HG03469 (cell line): ENCODE results near the gene PLBD2.
A peak's percentile ranks its signal among the peaks of the same experiment; 100 is the strongest.
"Not testable (repeated sequence)": the region's sequence is repeated elsewhere in the genome, so short reads cannot be mapped to it uniquely, and the experiment has no call there.

ENCODE experiments used
- ATAC-seq: cut with Tn5 transposase; IDR thresholded peaks from one replicate; pipeline ENCODE4 v1.9.1; 2021; ENCODE audit warnings: mild to moderate bottlenecking, moderate library complexity, moderate number of reproducible peaks; ENCODE audit not compliant: unreplicated experiment

PLBD2 gene

DNA sequence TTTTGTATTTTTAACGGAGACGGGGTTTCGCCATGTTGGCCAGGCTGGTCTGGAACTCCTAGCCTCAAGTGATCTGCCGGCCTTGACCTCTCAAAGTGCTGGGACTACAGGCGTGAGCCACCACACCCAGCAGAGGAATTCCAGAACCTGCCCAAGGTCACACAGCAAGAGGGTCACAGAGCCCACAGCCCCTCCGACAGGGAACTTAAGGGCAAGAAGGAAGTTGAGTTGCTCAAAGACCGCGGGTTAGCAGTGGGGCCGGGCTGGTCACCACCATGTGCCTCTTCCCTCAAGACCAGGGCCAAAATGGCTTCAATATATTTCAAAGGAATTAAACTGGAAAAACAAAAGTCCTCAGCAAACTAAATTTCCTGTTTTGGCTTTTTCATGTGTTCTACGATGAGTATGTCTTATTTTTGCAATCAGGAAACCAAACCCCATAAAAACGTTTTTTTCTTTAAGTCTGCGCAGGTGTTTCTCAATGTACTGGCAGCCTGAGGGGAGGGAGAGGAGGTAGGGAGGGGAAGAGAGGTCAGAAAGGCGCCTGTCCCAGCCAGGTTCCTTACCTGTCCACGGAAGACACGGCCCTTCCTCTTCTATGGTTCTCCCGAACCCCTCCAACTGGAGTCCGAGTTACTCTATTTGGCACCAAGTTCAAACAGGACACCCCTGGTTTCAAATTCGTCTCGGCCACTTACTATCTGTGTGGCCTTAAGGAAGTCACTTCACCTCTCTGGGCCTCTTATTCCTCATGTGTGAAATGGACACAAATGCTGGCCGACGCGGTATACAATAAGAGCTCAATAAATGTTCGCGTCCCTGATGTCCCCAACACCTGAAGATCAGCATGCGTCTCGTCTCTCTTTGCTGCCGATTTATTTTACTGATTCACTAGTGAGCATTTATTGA is 24.3 kb upstream of the PLBD2 start:
- ATAC-seq, result no peak

DNA sequence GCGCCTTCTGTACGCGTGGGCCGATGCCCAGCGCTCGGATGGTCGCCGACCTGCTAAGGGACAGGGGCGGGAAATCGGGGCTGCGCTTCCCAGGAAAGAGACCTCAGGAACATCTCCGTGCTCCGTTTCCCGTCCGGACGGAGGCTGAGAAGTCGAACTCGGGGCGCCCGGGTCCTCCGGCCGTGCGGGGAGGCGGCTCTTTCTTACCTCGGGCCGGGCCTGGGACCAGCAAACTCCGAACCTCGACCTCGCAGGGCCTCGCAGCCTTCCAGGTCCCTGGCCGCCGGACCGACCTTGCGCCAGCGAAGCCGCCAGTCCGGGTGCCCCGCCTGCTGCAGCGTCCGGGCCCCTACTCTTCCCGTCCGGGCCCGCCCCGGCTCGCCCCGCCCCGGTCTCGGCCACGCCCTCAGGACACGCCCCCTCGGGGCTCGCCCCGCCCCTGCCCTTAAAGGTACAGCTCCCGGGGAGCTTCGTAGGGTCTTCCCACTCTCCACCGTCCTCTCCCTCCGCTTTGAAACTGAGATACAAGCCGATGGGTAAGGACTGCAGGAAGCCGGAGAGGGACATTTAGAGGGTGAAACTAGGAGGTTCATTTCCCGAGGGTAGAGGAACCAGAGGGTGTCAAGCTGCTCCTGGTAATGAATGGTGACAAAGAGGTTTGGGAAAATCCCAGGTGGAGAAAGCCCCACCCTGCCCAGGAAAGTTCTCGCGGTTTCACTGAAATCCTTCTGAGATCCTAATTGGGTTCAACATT is 23.4 kb upstream of the PLBD2 start, which contains the start of gene SLC8B1:
Gene SLC8B1 (minus strand): TSS at position 324 of the 754 bp plus-strand sequence. CDS start 2,231 bp downstream, outside the sequence.
- ATAC-seq, result peak; percentile 81

DNA sequence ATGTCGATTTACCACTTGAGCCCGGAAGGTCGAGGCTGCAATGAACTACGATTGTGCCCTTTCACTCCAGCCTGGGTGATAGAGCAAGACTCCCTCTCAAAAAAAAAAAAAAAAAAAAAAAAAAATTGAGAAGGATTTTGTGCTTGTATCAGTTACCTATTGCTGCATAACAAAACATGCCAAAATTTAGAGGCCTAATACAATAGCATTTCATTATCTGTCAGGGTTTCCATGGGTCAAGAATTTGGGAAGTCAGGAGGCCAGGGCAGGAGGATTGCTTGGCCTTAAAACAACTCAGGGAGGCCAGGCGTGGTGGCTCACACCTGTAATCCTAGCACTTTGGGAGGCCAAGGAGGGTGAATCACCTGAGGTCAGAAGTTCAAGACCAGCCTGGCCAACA is 18.8 kb upstream of the PLBD2 start:
- no peak for ATAC-seq

DNA sequence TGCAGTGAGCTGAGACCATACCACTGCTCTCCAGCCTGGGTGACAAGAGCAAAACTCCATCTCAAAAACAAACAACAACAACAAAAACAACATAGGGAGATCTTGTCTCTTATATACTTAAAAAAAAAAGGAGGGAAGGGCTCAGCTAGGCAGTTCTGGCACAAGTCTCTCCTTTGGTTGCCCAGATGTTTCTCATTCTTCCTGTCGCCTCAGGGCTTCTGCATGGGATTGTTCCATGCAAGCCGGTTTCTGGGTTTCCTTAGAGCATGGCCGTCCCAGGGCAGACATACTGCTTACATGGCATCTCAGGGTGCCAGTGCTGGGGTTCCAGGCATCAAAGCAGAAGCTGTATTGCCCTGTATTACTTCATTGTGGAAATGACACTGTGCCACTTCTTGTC is 18.3 kb upstream of the PLBD2 start:
- no peak for ATAC-seq

DNA sequence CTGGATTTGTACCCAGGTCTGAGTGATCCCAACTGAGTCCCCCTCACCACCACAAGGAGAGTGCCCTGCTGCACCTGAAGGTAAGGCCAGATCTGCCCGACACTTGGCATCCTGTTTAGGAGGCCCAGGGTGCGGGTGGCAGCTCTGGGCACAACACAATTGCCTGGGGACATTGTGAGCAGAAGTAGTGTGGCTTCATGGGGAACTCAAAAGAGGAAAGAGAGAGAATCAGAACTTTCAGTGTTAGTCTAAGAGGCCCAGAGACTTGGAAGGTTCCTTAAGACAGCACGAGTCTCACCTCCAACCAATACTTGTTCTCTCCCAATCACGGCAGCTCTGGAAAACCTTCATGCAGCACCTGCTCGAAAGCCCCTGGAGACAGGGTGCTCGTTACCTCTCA is 16.9 kb upstream of the PLBD2 start:
- no peak for ATAC-seq

DNA sequence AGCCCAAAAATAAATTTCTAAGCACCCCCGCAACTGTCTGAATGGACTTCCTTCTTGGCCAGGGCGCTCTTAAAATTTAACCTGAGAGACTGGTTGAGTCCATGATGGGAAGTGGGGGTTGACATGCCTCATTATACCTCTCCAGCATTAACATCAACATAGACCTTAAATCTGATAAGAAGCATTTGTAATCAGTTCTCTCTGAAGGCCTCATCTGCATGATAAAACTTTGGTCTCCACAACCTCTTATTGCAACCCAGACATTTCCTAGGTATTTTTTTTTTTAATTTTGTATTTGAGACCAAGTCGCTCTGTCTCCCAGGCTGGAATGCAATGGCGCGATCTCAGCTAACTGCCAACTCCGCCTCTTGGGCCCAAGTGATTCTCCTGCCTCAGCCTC is 13.1 kb upstream of the PLBD2 start:
- no peak for ATAC-seq

DNA sequence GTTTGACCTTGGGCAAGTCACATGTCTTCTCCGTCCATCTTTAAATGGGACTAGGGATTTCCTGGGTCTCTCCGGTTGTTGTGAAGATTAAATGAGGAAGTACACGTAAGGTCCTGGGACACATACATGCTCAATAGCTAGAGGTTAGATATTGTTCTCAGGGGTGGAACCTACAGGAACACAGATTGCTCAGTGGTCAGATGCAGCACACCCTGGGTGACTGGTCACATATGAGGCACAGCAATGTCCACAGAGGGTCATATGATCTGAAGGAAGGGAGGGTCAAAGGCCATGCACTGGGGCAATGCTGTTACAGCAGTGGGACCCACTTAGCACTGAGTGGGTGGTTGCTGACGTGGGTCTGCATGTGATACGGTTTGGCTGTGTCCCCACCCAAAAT is 12.0 kb upstream of the PLBD2 start:
- no peak for ATAC-seq

DNA sequence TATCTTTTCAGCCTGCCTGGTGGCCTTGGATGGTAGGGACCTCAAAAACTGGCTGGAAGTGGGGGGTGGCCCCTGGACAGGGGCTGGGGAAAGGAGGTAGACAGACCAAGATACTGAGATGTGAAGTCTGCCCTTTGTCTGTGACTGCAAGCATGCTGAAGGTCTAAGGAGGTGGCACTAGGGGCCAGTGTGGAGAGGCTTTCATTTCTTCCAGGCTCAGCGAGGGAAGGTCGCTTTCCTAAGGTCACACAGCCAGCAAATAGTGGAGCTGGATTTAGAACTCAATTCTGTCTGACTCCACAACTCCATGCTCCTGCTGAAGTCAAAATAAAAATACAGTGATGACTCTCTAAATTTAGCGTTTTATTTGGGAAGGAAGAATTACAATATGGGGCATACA is 11.3 kb upstream of the PLBD2 start:
- ATAC-seq, result no peak

DNA sequence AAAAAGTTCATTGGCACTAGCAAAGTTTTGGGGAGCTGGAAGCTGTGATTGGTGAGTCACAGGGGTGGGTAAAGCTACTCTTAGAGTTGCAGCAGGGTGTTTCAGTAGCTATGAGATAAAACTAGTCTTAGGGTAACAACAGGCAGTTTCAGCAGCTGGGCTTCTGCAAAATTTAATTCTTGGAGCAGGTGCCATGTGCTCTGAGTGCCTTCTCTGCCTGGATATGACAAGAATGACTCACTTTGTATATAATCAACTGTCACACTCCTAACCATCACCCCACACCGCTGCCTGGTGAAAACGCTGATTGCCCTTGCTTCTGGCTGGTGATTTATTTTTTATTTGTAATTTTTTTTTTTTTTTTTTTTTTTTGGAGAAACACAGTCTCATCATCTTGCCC is 10.5 kb upstream of the PLBD2 start:
- ATAC-seq, result no peak

DNA sequence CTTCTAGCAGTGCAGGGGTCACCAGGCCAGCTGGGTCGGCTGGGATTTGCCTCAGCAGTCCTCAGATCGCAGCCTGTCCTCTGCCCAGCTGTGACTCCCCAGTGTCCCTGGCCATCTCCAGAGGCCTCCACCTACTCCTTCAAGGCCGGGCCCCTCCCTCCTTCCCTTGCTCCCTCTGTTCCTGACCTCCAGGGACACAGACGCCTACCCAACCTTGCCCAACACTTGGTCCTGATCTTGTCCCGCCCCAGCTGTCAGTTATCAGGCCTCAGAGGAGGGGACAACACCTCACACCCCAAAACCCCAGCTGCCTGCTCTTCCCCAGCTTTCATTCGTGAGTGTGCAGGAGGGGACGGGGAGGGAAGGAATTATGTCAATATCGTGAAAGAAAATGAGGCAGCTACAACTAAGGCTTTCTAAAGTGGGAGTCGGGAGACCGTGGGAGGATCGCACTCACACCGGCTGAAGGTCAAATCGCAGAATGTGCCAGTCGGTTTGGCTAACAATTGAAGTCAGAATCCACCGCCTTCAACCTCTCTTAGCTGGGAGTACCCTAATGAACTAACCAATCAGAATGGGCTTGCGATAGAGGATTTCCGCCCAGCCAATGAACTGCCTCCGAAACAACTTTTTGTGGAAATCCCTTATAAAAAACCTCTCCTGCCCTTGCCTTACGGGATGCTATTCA is 9.4 kb upstream of the PLBD2 start:
- no peak for ATAC-seq

DNA sequence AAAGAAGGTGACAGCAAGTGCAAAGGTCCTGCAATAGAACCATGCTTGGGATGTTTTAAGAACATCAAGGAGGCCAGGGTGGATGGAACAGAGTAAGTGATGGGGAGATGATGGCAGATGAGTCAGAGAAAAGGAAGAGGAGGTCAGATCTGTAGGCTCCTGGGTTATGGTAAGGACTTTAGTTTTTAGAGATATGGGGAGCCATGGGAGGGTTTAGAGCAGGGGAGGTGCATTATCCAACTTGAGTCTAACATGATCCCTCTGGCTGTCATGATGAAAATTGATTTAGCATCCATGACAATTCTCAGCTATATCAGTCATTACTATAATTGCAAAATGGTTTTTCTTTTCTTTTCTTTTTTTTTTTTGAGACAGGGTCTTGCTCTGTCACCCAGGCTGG is 7.3 kb upstream of the PLBD2 start:
- ATAC-seq, result no peak

DNA sequence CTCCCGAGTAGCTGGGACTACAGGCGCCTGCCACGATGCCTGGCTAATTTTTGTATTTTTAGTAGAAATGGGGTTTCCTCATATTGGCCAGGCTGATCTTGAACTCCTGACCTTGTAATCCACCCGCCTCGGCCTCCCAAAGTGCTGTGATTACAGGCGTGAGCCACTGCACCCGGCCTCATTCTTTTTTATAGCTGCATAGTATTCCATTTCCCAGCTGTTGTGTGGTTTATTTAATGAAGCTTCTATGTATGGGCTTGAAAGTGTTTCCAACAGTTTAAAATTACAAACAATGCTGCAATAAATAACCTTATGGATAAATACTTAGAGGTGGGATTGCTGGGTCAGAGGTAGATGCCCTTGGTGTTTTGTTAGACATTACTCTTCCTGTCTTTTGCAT is 4.2 kb upstream of the PLBD2 start:
- not testable (repeated sequence) for ATAC-seq

DNA sequence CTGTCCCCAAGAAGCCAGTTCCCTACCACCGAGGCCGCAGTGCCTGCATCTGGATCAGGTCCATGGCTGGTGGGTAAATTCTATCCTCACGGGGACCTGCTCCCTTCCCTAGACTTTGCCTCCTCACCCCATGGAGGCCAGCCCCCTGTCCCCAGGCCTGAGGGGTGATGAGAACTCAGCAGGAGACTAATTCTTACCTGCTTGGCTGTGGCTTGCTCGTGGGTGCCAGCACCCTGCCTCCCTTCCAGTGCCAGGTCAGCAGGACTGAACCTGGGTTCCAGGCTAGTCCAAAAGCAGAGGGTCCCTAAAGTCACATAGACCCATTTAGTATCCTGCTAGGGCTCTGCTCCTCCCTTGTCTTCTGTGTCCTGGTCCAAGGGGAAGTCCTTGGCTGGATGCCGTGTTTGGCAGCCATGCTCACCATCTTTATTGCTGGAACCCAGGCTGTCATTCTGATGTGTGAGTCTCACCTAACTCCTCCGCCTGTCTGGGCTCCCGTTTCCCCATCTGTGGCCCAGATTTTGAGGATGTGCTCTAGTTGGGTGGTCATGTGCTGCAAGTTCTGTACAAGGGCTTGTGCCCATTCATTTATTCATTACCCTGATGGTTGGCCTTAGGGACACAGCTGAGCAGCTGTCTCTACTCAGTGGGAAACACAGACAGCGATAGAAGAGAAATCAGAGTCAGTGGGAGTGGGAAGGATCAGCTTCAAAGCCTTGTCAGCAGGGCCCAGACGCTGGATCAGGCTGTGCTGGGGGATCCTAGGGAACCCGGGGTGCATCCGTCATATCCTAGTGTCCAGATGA is 949 bp downstream of the PLBD2 start:
- no peak for ATAC-seq

DNA sequence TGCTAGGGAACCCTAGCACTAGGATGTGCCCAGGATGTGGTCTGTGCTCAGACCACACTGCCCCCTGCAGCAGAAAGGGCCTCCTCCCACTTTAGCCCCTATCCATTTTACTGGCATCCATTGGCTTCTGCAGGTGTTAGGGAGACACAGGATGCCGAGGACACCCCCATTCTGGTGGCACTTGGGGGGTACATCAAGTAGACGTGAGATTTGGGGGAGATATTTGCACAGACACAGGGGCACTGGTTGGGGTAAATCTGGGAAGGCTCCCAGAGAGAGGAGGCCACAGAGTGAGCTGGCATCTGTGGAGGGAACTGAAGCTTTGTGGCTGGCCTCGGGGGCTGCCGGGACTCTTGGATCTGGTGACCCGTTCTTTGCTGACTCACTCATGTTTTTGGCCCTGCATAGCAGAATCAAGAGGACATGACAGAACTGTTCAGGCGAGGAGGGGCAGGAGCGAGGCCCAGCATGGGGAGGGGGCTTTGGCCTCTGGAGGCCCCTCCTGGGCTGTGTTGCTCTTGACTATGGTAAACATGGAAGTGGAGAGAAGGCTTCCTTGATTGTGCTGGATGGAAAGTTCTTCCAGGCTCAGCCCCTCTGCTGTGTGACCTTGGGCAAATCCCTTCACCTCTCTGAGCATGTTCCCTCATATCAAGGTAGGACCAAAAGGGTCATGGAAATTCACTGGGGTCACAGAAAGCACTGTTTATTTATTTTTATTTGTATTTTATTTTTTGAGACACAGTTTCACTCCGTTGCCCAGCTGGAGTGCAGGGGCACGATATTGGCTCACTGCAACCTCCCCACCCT is 1.8 kb downstream of the PLBD2 start:
- no peak for ATAC-seq

DNA sequence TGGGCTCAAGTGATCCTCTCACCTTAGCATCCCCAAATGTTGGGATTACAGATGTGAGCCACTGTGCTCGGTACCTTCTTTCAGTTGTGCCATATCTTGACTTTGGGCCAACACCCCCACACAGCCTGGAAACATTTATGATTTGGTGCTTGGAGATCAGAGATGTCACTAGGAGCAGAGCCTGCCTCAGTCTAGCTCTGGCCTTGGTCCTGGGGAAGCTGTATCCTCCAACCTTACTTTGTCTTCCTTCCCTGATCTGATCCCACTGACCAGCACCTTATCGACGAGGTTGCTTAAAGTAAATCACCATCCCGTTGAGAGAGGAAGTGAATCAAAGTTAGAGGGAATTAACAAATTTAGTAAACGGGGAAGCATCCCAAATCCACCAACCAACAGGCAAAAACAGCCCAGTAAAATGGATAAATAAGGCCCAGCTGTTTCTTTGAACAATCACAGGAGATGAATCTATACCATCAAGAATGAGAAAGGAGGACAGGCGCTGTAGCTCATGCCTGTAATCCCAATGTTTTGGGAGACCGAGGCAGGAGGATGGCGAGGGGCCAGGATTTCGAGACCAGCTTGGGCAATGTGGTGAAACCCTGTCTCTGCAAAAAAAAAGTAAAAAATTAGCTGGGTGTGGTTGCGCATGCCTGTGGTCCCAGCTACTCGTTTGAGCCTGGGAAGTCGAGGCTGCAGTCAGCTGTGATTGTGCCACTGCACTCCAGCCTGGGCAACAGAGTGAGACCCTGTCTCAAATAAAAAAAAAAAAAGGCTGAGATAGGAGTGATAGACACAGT is 3.4 kb downstream of the PLBD2 start:
- no peak for ATAC-seq

DNA sequence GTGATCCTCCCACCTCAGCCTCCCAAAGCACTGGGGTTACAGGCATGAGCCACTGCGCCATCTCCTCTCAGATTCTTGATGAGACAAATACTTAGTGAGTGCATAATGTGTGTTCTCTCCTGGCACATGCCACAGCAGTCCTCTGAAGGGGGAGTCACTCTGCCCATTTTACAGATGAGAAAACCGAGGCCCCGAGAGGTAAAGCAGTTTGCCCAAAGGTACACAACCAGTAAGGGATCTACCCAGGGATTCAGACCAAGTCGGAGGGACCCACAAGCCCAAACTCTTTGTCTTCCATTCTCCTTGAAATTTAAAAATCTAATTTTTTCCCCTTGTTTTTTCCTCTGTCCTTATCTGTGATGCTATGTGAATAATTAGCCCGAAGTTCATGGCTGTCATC is 6.3 kb downstream of the PLBD2 start:
- no peak for ATAC-seq

DNA sequence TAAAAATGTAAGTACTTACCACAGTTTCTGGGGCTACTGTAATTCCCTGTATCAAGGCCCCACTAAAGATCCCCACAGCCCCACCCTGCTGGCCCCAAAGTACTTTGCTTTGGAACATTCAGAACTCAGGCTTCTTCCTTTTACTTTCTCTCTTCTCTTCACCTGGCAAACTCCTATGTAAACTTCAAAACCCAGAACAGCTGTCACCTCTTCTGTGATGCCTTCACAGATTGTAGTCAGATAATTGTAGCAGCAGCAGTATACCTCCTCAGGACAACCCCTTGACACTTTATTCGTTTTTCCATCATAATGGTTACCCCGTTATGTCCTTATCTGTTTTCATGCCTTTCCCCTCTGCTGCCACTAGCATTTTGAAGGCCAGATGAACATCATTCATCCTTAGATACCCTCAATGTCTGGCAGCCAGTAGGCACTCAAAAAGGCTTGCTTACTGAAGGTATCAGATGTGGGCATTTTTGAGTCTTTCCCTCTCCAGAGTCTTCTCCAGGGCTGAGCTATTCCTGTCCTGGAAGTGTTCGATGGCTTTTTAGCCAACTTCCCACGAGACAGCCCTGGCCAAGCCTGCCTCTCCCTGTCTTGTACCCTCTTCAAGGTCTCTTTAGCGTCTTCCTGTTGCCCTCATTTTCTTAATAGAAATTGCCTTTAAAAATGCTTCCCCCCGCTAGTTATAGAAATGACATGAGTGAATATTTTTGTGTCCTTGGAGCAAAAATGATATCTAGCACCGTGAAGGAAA is 7.4 kb downstream of the PLBD2 start:
- no peak for ATAC-seq

DNA sequence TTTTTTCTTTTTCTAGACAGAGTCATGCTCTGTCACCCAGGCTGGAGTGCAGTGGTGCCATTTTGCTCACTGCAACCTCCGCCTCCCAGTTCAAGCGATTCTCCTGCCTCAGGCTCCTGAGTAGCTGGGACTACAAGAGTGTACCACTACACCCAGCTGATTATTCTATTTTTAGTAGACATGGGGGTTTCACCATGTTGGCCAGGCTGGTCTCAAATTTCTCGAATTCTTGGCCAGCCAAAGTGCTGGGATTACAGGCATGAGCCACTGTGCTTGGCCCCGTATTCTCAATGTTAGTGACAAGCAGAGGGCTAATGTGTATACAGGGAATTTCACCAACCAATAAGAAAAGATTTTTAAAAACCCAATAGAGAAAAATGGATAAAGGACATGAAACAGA is 8.4 kb downstream of the PLBD2 start:
- no peak for ATAC-seq
